GM12864 (cell line): ENCODE data around the gene WWOX.
A peak's percentile ranks its signal among the peaks of the same experiment; 100 is the strongest.

Experiments
- DNase-seq: peaks from one replicate; pipeline ENCODE4 v3.0.0-alpha.2; 2011; ENCODE audit warnings: low read depth
- H3K4me3 ChIP-seq: 2 replicates; pipeline ENCODE4 v1.5.1; 2011; ENCODE audit warnings: mild to moderate bottlenecking, low read depth, low read length, control low read depth
- TF ChIP-seq, protein P1 (sequence below): IDR thresholded peaks from 2 replicates; pipeline ENCODE4 v1.5.1; 2011; ENCODE audit warnings: low read depth, mild to moderate bottlenecking, moderate library complexity, low read length, control low read depth, inconsistent platforms; ENCODE audit errors: missing control alignments

Gene WWOX

DNA sequence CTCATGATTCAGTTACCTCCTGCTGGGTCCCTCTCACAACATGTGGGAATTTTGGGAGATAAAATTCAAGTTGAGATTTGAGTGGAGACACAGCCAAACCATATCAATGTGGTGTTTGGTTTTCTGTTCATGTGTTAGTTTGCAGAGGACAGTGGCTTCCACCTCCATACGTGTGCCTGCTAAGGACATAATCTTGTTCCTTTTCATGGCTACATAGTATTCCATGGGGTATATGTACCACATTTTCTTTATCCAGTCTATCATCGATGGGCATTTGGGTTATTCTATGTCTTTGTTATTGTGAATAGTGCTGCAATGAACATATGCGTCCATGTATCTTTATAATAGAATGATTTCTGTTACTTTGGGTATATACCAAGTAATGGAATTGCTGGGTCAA, 4.5 kb upstream of the WWOX start:
- no peak for DNase-seq
- no peak overlapping the region for H3K4me3 ChIP-seq
- TF ChIP-seq, protein P1, sequence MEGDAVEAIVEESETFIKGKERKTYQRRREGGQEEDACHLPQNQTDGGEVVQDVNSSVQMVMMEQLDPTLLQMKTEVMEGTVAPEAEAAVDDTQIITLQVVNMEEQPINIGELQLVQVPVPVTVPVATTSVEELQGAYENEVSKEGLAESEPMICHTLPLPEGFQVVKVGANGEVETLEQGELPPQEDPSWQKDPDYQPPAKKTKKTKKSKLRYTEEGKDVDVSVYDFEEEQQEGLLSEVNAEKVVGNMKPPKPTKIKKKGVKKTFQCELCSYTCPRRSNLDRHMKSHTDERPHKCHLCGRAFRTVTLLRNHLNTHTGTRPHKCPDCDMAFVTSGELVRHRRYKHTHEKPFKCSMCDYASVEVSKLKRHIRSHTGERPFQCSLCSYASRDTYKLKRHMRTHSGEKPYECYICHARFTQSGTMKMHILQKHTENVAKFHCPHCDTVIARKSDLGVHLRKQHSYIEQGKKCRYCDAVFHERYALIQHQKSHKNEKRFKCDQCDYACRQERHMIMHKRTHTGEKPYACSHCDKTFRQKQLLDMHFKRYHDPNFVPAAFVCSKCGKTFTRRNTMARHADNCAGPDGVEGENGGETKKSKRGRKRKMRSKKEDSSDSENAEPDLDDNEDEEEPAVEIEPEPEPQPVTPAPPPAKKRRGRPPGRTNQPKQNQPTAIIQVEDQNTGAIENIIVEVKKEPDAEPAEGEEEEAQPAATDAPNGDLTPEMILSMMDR: no peak

DNA sequence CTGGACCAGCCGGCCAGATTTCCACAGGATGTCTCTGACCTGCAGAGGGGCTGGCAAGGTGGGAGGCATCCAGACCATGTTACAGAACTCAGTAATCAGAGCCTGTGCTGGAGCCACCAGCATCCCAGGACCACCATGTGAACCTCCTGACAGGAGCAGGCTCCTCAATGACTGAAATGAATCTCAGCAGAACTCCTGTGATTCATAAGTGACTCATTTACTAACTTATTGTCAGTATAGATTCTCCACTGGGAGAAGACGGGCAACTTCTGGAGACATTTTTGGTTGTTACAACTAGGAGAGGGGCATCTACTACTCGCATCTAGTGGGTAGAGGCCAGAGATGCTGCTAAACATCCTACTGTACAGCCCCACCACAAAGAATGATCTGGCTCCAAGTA, 3.1 kb upstream of the WWOX start:
- no peak overlapping the region for H3K4me3 ChIP-seq
- DNase-seq: no peak
- TF ChIP-seq, protein P1: no peak

DNA sequence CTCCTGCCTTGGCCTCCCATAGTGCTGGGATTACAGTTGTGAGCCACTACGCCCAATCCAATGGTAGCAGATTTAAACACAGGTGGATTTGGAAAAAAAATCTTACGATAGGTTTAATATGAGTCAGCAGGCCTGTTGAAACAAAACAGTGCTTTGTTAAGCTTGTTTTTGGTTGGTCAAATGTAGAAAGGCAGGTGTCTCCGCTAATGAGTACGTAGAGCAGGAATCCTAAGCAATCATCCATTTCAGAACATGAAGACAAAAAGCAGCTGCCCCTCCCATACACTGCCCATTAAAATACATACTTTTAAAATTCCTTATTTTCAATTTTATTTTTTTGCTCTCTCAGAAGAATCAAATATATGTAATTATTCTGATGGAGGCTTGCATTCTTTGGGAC, 1.9 kb upstream of the WWOX start:
- no peak overlapping the region for H3K4me3 ChIP-seq
- TF ChIP-seq, protein P1: no peak
- no peak for DNase-seq

DNA sequence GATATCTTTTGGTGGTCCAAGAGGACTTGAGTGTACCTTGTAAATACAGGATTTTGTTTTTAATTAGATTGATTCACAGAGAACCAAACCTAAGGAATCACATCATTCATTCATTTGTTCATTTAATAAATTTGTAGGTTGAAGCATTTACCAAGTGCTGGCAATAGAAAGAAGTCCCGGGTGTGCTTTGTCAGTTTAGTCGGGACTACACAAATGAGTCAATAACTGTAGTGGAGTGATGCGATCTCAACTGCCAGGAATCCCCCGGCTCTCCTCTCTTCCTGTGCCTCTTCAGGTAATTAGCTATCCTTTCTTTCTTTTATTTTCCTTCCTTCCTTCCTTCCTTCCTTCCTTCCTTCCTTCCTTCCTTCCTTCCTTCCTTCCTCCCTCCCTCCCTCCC, 1.4 kb upstream of the WWOX start:
- DNase-seq: no peak
- TF ChIP-seq, protein P1: no peak
- no peak overlapping the region for H3K4me3 ChIP-seq

DNA sequence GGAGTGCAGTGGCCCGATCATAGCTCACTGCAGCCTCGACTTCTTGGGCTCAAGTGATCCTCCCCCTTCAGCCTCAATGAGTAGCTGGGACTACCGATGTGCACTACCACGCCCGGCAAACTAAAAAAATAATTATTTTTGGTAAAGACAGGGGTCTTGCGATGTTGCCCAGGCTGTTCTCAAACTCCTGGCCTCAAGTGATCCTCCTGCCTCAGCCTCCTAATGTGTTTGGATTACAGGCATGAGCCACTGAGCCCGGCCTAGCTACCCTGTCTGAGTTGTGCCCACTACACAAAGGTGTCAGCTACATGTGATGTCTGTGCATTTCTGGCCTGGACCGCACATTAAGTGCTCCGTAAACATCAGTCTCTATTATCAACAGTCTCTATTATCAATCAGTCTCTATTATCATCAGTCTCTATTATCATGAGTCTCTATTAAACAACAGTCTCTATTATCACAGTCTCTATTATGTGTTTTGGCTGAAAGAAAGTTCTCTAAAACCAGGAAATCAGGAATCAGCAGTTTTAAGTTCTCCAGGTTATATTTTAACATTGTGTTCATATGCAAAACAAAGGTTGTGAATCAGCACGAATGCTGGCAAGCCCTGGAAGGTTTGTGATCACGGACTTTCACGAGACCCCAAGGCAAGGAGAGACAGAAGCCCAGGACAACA, 721 bp upstream of the WWOX start:
- DNase-seq: no peak
- peak overlapping the region; percentile 94 for H3K4me3 ChIP-seq
- TF ChIP-seq, protein P1: no peak

DNA sequence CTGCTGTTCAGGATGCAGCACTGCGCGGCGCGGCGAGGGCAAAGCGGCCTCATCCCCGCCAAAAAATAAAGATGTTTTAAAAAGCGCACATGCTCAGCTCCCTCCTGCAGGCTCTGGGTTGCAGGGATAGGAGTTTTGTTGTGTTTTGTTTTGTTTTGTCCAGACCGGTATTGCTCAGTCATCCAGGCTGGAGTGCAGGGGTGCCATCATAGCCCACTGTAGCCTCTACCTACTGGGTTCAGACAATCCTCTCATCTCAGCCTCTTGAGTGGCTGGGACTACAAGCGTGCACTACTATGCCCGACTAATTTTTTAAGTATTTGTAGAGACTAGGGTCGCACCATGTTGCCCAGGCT, 636 bp downstream of the WWOX start:
- DNase-seq: no peak
- TF ChIP-seq, protein P1: no peak
- H3K4me3 ChIP-seq: peak overlapping the region; percentile 94

DNA sequence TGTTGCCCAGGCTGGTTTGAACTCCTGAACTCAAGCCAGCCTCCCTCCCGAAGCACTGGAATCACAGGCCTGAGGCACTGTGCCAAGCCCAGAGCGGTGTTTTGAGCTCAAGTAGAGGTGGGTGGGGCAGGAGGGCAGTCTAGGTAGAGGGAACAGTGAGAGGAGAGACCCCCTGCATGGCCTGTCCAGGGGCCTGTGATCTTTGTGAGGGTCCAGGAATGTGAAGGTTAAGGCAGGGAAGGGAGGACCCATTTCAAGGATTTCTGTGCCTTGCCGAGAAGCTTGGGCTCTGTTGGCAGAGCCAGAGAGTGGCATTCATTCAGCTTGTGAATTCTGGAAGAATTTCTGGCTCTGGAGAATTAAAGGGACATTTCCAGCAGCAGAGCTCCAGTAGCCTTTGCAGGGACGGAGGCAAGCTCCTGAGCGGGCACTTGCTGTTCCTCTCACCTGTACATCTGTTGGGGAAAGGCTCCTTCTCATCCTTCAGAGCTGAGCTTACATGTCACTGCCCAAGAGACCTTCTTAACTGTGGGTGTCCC, 2.7 kb downstream of the WWOX start:
- H3K4me3 ChIP-seq: no peak overlapping the region
- TF ChIP-seq, protein P1: no peak
- DNase-seq: no peak
